CD4-positive, alpha-beta T cell treated with Interferon alpha-2 for 1 hour (primary cell): ENCODE results near the gene ANK3.

Experiments used
- DNase-seq, 2 donors: peaks; one replicate each; pipeline ENCODE4 v3.0.0-alpha.2; 2020 to 2022

Gene ANK3

DNA sequence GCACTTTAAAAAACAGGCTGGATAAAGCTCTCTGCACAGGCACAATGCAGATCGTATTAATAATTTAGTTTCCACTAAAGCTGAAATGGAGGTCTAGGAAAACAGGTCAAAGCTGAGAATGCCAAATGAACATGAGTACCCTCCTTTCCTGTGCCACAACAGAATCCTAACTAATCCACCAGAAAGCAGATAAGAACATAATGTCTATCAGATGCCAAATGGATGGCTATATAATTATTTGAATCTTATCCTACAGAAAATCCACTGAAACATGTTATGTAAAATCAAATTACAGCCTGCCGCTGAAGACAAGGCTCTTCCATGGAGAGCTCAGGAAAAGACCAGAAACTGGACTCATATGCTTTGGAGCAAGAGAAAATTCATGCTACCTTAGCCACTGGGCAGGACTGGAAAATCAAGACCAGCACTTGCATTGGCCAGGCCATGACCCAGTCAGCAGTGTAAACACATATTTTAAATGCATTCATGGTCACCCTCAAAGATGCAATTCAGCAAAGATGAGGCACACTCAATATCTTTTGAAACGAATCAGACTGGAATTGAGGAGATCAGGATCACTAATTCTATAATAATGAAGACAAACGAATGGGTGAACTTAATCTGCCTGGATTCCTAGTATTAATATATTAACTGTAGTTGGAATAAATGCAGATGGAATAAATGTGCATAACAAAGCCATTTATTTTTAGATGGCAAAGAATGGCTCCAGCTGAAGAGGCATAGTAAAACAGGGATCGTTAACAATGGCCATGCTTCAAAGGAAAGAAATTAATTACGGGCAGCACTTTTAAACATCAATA lies 13.2 kb downstream of the ANK3 start:
- no peak for DNase-seq

DNA sequence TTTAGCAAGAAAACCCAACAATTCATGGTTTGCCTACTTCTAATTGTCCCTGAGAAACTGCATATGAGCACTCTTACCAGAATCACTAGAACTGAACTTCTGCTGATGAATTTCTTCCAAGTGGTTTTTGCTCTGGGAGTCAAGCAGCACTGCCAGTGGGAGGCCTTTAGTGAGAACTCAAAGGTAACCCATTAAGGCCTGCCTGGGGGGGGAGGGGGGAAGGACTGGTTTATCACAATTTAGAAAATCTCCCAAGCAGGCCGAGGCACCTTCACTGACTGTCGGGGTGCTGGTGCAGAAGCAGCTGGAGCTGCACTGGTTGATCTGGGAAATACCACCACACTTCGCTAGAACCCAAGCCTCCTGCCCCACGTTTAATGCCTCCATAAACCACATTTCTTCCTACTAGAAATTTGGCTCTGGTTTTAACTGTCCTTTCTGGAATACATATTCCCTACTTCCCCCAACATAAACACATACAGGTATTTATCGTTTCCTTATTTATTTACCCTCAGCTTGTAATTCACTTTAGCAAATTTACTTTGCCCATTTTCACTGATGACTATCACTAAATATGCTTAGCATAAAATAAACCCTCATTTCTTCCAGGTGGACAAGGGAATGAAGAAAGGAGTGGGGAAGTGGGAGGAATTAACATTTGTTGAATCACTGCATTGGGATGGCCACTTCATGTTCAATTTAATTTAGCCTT lies 14.2 kb downstream of the ANK3 start:
- no peak for DNase-seq

DNA sequence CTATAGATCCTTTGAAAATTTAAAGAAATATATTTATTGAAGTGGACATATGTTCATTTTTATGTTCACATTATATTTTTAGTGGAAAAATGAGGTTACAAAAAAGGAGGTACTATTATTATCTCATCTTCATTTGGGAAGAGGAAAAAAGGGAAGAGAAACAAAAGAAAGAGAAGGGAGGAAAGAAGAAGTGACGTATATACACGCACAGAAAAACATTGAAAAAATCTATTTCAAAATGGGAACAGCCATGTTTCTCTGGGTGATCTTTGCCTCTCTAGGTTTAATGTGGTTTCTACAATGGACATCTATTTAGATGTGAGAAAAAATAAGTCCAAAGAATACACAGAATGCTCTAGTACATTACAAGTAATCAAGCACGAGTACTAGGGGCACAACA lies 14.8 kb downstream of the ANK3 start:
- DNase-seq = no peak

DNA sequence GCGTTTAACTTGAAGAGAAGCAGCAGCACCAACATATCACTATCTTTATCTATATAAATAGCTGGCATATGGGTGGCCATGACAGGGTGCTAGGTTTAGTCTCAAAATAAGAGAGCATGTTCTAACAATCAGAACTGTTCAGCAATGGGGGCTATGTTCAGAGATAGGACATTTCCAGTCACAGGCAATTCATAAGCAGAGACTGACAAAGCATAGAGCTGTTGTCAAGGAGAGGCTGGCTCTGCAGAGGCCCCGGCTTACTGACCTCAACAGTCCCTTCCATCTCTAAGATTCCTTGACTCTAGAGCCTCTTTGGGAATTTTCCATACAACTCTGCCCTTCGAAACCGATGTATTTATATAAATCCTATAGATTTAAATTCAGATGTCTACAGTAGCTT lies 17.2 kb downstream of the ANK3 start:
- no peak for DNase-seq

DNA sequence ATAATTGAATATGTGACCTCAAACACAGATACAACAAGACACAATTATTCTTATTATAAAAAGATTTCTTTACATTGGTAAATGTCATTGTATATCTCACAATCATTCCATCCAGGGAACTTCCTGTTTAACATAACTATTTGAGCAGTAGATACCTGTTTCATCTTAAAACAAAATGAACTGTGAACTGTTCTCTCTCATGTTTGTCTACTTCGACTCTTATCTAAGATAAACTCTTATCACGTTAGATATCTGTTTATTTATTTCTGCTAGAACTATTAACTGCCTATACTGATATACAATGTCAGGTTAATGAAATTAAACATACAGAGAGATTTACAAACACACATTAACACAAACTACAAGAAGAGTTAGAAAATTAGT lies 20.1 kb downstream of the ANK3 start:
- no peak for DNase-seq

DNA sequence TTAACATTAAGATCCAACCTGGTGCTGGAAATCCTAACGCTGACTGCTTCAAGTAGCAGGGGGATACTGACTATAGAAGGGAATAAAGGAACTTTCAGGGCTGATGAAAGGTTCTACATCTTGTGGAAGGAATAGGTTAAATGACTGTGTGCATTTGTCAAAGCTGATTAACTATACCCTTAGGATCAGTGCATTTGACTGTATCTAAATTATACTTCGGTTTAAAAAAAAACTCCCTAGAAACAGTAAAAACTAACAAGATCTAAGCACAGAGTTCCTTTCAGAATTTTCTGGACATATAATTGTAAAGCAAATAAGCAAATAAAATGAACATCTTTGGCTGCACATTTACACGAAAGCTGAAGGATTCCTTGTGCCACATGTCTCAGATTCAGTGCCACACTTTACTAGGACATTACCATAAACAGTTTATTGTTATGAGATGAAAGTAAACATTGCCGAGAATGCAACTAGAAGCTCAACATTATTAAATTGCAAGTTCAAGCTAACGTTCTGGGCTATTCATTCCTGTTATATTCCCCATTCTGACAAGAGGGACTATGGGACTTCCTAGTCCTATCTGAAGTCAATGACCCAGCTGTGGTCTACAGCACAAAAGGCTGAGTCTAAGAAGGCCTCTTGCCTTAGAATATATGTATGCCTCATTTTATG lies 20.7 kb downstream of the ANK3 start:
- DNase-seq = no peak

DNA sequence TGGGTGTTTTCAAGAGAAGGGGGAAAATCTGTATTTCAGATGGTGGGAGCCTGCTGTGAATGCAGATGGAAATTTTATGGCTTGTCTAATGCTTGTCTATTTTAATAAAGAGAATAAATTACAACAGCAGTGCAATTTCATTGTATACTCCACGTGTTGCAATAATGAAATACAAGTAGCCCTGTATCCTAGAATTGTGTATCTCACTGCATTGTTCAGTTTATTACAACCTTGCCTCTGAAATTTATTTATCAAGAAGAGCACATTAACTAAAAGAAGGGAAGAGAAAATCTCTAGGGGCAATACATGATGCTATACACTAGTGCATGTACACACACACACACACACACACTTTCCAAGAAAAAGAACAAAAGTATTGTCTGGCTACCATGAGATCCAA lies 21.8 kb downstream of the ANK3 start:
- DNase-seq = no peak

DNA sequence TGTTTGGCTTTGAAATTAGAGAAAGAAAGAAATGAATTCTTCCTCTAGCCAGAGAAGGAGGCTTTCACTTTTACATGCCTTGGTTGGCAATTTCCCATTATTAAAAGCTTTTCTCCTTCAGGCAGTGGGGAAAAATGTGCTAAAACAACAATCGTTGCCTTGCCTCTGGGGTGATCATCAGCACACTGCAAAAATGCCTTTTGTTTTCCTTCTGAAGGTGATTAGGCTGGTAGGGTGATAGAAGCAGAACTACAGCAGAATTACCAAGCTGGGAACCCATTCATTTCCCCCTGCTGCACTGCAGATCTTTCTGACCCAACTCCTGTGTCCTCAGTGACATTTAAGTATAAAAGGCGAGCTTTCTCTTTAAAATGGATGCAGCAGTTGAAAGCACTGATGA lies 22.2 kb downstream of the ANK3 start:
- DNase-seq = no peak

DNA sequence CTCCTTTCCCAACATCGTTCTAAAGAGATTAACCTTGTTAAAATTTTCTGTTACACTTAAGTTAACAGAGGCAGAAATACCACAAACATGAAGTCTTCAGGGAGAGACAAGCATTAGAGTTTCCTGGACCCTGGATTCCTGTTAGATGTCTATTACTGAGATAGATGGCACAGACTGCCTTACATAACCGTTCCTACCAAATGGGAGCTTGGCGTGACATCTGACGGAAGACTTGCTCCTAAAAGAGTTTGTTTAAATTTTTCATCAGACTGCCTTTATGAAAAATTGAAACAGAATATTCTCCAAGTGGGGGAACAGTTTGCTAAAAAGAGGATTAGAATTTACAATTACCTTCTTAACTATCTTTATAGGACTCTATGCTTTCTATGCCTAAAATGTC lies 22.7 kb downstream of the ANK3 start:
- no peak for DNase-seq

DNA sequence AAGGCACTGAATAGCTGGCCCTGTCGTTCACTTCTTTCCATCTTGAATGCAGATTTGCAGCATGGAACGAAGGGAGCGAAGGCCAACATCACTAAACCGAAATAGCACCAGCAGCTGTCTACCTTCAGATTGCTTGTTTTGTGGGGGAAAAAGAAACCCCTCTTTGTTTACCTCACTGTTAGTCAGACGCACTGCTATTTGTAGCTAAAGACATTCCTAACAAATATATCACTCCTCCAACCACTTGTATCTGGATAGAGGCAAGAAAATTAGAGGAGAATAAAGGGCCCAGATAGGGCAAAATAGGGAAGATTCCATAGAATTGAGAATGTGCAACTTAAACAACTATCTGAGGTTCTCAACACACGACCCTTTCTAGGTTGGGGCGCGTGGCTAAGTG lies 26.5 kb downstream of the ANK3 start:
- DNase-seq = no peak

DNA sequence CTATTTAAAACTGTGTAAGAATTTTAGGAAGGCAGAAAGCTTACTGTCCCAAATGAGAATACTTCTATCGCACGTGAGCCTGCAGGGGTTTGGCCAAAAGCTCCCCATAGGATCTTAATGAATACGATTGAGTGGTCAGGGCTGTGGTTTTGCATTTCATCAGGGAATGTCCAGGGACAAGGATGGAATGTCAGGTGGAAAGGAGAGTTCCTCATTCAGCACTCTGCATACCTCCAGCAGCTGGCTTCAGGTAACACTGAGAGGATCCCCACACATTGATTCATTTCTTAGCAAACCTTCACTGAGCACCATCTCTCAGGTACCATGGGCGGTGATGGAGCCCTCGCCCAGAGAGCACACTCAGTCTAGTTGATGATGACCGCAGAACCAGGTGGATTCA lies 27.2 kb downstream of the ANK3 start:
- no peak for DNase-seq

DNA sequence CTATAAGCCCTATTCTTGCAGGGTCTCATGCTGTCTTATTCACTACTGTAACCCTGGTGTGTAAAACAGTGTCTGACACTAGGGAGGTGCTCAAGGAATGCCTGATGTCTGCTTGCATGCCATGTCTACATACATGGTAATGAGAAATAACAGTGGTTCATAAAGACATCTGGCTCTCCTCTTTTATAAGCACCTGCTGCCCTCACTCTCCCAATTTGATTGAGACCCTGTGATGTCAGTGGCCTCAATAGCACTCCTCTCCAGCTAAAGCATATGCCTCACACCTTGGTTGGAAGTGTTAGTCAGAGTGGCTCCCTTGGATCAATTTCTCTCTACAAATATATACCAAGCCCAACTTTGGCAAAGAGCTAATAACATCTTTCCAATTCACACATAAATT lies 30.6 kb downstream of the ANK3 start:
- DNase-seq = no peak

DNA sequence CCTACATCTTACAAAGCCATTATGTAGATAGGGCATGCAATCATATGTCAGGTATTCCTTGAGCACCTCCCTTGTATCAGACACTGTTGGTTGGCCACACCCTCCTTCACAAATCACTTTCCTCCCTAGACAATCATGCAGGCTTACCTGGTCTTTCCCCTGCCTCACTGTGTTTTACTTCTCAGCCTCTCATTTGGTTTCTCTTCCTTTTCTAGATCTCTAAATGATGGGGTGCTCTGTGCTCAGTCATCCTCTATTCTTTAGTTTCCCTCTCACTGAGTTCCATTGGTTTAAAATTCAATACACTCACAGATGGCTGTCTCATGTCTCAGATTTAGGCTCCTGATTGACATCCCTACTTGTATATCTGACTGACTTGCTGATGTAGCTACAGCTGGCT lies 31.4 kb downstream of the ANK3 start:
- DNase-seq = no peak

DNA sequence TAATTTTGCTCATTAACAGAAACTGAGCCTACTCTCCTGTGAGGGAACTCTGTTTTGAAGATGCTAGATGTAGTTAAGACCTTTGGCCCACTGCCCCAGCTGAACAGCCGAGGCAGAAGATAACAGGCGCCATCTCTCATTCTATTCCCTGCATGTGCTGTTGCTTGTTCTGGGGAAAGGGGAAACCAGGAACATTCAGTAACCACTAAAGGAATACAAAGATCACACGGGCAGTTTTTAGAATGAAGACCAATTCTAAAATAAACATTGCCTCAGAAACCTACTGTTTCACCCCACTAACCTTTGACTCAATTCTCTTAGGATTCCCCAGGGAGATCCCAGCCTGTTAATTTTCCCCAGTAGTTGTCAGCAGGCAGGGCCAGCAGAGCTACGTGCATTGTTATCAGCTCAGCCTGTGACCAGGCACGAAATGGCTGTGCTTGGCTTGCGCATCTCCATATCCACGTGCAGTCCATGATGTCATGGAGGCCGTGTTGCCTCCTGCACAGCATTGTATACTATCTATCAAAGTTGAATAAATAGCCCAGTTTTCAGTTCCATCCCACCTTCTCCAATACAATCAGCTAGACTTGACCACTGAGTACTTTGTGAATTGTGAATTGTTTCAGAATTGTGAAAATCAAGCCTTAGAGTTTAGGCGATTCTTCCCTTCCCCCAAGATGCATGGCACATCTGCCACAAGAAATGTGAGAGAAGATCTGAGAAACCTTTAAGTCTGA lies 36.0 kb downstream of the ANK3 start:
- DNase-seq = no peak

DNA sequence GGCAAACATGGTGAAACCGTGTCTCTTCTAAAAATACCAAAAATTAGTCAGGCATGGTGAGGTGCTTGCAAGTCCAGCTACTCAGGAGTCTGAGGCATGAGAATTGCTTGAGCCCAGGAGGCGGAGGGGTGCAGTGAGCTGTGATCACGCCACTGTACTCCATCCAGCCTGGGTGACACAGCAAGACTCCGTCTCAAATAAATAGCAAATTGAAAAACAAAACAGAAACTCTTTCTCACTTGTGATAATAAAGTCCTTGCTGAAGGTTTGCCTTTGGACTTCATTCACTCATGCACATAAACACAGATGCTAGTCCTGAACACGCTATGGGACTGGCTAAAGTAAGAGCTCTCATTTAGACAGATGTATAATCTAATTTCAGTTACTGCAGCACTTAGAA lies 37.6 kb downstream of the ANK3 start:
- no peak for DNase-seq

DNA sequence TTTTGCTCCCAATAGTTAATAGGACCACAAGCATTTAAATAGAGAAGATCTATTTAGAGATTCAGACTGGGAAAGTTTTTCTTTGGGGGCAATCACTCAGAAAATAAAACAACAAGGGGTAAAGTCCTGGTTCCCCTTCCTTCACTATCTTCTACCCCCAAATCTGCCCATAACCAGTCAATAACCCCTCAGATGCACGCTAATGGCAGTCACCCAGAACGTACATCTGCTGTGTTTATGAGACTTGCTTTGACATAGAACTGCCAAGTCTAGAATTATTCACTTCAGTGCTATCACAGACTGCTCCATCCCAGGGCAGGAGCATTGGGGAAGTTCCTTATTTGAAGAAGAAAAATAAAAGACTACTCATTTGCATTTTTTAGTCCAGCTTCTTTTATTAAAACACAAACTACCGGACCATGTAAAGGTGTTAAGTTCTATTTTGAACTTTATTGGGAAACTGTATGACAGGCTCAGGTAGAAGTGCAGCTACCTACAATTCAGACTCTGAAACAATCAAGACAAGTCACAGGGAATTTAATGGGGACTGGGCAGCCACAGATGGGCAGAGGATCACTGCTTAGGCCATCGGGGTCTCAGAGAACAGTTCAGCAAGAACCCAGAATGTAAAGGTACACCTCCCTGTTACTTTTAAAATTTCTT lies 38.4 kb downstream of the ANK3 start:
- peak in 1 of 2 donors; percentile 11 for DNase-seq

DNA sequence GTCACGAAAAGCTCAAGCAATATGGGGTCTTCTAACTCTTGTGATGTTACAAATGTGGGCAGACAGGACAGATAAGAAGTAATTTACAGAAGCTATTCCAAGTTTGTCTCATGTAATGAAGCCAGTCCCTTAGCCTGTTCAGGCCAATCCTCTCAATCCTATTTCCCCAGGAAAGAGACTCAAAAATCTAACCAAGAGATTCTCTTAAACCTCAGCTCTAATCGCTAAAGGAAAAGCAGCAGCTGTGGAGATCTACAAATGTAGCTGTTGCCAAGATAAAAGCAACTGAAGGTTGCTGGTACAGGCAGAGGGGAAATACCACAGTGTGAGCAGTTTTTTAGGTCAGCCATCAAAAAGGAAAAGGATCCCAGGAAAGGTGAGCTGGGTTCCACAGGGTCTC lies 39.3 kb downstream of the ANK3 start:
- DNase-seq = no peak

DNA sequence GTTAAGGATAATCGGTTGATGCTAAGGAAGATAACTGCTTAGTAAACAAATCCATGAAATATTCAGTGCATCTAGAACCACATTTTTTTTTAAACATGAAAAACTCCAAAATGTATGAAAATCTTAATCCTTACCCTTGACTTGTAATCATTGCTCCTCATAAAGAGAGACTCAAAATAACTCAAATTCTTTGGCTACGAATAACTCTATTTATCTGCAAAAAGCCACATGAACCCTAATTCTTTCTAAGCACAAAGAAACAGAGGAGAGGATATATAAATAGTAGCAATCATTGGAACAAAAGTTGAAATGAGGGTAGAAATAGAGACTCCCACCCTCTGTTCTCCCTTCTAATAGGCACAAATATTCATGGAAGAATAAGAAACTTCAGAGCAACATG lies 40.2 kb downstream of the ANK3 start:
- DNase-seq = no peak

DNA sequence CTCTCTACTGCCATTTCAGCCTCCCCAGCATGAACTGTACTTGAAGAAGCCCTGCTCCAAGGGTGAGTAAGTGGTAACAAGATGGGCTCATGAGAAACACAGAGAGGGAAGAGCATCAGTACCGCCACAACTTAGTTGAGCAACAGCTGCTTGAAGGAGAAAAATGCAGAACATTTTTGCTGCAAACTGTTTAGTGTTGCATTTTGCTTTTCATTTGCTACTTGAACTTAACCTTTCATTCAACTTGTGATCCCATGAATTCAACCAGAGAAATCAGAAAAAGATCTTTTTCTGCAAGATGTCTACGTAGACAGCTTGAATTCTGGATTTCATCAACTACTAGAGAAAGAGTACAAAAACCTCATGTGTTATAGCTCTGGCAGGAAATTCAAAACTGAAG lies 40.7 kb downstream of the ANK3 start:
- DNase-seq = no peak

DNA sequence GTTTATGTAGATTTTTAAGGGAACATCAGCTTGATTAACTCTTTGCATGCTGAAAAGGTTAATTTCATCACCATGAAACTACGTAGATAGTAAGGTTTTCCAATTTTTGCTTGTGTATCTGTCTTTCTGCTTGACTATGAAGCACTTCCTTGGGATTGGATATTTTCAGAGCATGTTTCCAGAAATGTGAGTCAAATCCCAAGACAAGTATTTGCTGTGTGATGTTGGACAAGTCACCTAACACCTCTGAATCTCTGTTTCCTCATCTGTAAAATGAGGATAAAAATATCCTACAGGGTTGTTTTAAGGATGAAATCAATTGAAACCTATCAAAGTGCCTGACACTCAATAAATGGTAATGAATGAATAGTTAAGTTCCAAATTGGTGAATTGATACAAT lies 42.4 kb downstream of the ANK3 start:
- no peak for DNase-seq

DNA sequence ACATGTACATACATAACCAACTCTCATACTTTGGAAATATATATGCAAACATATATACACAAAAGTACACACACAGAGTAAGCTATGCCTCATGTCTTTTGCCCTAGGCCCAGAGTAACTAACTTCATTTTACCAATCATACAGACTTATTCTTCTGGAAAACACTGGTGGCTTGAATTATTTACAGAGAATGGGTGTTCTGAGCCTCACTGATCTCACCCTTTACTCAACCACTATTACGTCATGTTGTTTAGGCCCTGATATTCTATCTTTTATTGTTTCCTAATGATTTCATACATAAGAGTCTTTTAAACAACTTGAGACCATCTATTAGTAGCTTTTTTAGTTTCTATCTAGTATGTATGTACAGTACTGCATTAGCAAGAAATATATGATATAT lies 43.0 kb downstream of the ANK3 start:
- DNase-seq = no peak

DNA sequence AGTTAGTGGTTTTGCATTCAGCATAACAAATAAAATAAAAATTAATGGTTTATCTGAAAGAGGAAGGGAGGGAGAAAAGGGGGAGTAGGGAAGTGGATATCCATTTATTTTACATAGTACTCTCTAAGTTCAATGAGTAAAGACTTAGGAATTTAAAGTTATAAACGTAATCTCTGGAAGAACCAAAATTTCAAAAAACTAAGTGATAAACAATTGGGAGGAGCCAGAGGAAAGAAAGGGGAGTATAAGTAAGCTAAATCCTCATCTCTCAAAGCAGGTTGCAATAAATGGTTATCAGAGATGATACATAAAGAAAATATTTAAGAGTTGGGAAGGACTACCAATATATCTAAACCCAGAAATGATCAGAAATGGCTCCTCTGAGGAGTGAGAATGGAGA lies 46.4 kb downstream of the ANK3 start:
- DNase-seq = no peak

DNA sequence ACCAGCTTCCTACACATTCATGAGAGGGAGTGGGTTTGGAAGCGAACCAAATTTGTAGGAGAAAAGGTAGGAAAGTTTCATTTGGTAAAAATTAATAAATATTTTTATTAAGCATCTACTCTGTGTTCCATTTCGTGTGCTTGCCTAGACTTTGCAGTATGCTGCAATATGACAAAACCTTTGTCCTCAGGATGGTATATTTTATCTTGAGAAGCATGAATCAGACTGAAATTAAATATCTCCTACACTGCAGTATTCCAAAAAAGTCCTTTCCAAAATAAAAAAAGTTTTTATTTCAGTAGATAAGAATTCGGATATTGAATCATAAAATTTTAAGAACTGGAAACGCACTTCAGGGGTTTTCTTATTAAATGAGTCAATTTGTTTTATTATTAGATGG lies 47.7 kb downstream of the ANK3 start:
- DNase-seq = no peak
